Panc1 (cell line): Measurements from ENCODE around the gene CLCN1.

Source experiments
- CTCF ChIP-seq: fragments of 450-650 bp; IDR thresholded peaks from 2 replicates; pipeline ENCODE4 v1.5.1; 2017; ENCODE audit warnings: mild to moderate bottlenecking
- POLR2AphosphoS5 ChIP-seq: IDR thresholded peaks from 2 replicates; pipeline ENCODE4 v1.6.1; 2012; ENCODE audit warnings: mild to moderate bottlenecking, low read depth, low read length, moderate library complexity
- SIN3A ChIP-seq: IDR thresholded peaks from 2 replicates; pipeline ENCODE4 v1.6.1; 2012; ENCODE audit warnings: low read depth, mild to moderate bottlenecking, low read length, moderate library complexity, borderline replicate concordance; ENCODE audit not compliant: insufficient read depth

- TF ChIP-seq CTCF (no peak), POLR2AphosphoS5 (no peak), SIN3A (no peak)
Observed at GRCh38 chr7:143381427-143382125, 65.7 kb downstream of the CLCN1 start.
